Left kidney (tissue), 8 donors: ENCODE results near the gene PAQR9. TPM values are rescaled to one million over a fixed set of nuclear protein-coding genes. Genes with fewer than 3 reads are reported as not detected.
"Not testable (repeated sequence)": the region's sequence is repeated elsewhere in the genome, so short reads cannot be mapped to it uniquely, and the experiment has no call there.

Experiments used
- DNase-seq: peaks from one replicate; pipeline ENCODE4 v3.0.0-alpha.2; 2013
- long read RNA-seq, 8 donors: transcript quantifications; one replicate each; lab custom pipeline, GENCODE V29; 2026
- polyA plus RNA-seq: library from polyadenylated mRNA; unstranded; fragments of 120-200 nt; gene quantifications from one replicate; pipeline ENCODE4 v1.2.1, GENCODE V29; 2013; ENCODE audit not compliant: insufficient read length

The PAQR9 gene
- polyA plus RNA-seq: 0.68 TPM
- long read RNA-seq, donor 1: 0 reads
- long read RNA-seq, donor 2: 0 reads
- long read RNA-seq, donor 3: 0 reads
- long read RNA-seq, donor 4, partial matches to known transcripts: 0 of 1 reads
- long read RNA-seq, donor 4, other reads (novel, unspliced or antisense): 0 of 1 reads
- long read RNA-seq, donor 5: 0 reads
- long read RNA-seq, donor 6, partial matches to known transcripts: 127 of 128 reads
- long read RNA-seq, donor 6, other reads (novel, unspliced or antisense): 0 of 128 reads
- long read RNA-seq, donor 7, partial matches to known transcripts: 0 of 1 reads
- long read RNA-seq, donor 7, other reads (novel, unspliced or antisense): 0 of 1 reads
- long read RNA-seq, donor 8: 0 reads

GRCh38 chr3:142963516-142964448 is at the start of gene PAQR9:
PAQR9 (minus strand) TSS chr3:142963674; CDS start chr3:142963336, 338 bp downstream.
- peak; percentile 60 for DNase-seq

GRCh38 chr3:143011705-143012104 is 48.2 kb upstream of the PAQR9 start:
- no peak for DNase-seq

GRCh38 chr3:143010024-143010423 is 46.5 kb upstream of the PAQR9 start:
- no peak for DNase-seq

- DNase-seq: no peak
These were observed 41.3 kb upstream of the PAQR9 start for GRCh38 chr3:143004823-143005222.

- no peak for DNase-seq
These were observed 39.3 kb upstream of the PAQR9 start for GRCh38 chr3:143002727-143003126.

GRCh38 chr3:143002083-143002712 is 38.7 kb upstream of the PAQR9 start:
- DNase-seq: no peak

- peak; percentile 98 for DNase-seq
These were observed 38.1 kb upstream of the PAQR9 start, which contains the start of gene U2SURP for GRCh38 chr3:143001369-143002082. U2SURP (plus strand) TSS chr3:143001570; CDS start chr3:143001629, 59 bp downstream.

- DNase-seq: no peak
These were observed 37.5 kb upstream of the PAQR9 start for GRCh38 chr3:143001034-143001368.

GRCh38 chr3:143000528-143000927 is 37.1 kb upstream of the PAQR9 start:
- no peak for DNase-seq

GRCh38 chr3:142999881-143000280 is 36.4 kb upstream of the PAQR9 start:
- no peak for DNase-seq

- no peak for DNase-seq
These were observed 35.0 kb upstream of the PAQR9 start for GRCh38 chr3:142998439-142998838.

- DNase-seq: no peak
These were observed 33.9 kb upstream of the PAQR9 start for GRCh38 chr3:142997330-142997729.

- DNase-seq: peak; percentile 70
These were observed 30.5 kb upstream of the PAQR9 start for GRCh38 chr3:142993958-142994442.

GRCh38 chr3:142992323-142992722 is 28.8 kb upstream of the PAQR9 start:
- DNase-seq: no peak

- no peak for DNase-seq
These were observed 27.2 kb upstream of the PAQR9 start for GRCh38 chr3:142990721-142991120.

GRCh38 chr3:142988826-142989225 is 25.4 kb upstream of the PAQR9 start:
- DNase-seq: not testable (repeated sequence)

- DNase-seq: not testable (repeated sequence)
These were observed 24.7 kb upstream of the PAQR9 start for GRCh38 chr3:142988221-142988620.

- no peak for DNase-seq
These were observed 24.2 kb upstream of the PAQR9 start for GRCh38 chr3:142987707-142988106.

GRCh38 chr3:142987080-142987700 is 23.7 kb upstream of the PAQR9 start:
- no peak for DNase-seq

GRCh38 chr3:142984255-142984654 is 20.8 kb upstream of the PAQR9 start:
- DNase-seq: no peak

- no peak for DNase-seq
These were observed 19.8 kb upstream of the PAQR9 start for GRCh38 chr3:142983318-142983717.
